HG02623 (cell line): ENCODE results near the gene EXOC3.

ENCODE experiments used
- ATAC-seq: cut with Tn5 transposase; IDR thresholded peaks from one replicate; pipeline ENCODE4 v1.9.1; 2021; ENCODE audit warnings: moderate library complexity; ENCODE audit not compliant: unreplicated experiment

Gene EXOC3

GRCh38 chr5:424301-425110 is 18.5 kb upstream of the EXOC3 start:
- peak; percentile 82 for ATAC-seq

- no peak for ATAC-seq
These were observed 17.3 kb upstream of the EXOC3 start for GRCh38 chr5:425714-426113.

- ATAC-seq, result no peak
These were observed 16.5 kb upstream of the EXOC3 start for GRCh38 chr5:426392-426976.

- no peak for ATAC-seq
These were observed 15.4 kb upstream of the EXOC3 start for GRCh38 chr5:427415-428087.

- ATAC-seq, result no peak
These were observed 14.8 kb upstream of the EXOC3 start for GRCh38 chr5:428219-428618.

GRCh38 chr5:428754-429452 is 14.1 kb upstream of the EXOC3 start:
- ATAC-seq, result no peak

GRCh38 chr5:429453-430188 is 13.4 kb upstream of the EXOC3 start:
- ATAC-seq, result no peak

- ATAC-seq, result no peak
These were observed 12.6 kb upstream of the EXOC3 start for GRCh38 chr5:430214-430925.

GRCh38 chr5:431001-431710 is 11.8 kb upstream of the EXOC3 start:
- ATAC-seq, result peak; percentile 60

- ATAC-seq, result no peak
These were observed 11.3 kb upstream of the EXOC3 start for GRCh38 chr5:431711-432050.

GRCh38 chr5:432201-432927 is 10.6 kb upstream of the EXOC3 start:
- no peak for ATAC-seq

GRCh38 chr5:432928-433791 is 9.8 kb upstream of the EXOC3 start:
- ATAC-seq, result no peak

GRCh38 chr5:433836-434235 is 9.1 kb upstream of the EXOC3 start:
- no peak for ATAC-seq

GRCh38 chr5:434443-435146 is 8.4 kb upstream of the EXOC3 start:
- ATAC-seq, result no peak

GRCh38 chr5:435156-435790 is 7.7 kb upstream of the EXOC3 start:
- ATAC-seq, result no peak

GRCh38 chr5:435961-436640 is 6.9 kb upstream of the EXOC3 start:
- no peak for ATAC-seq

GRCh38 chr5:436641-436975 is 6.4 kb upstream of the EXOC3 start:
- ATAC-seq, result no peak
